Naive thymus-derived CD8-positive, alpha-beta T cell (primary cell): Measurements from ENCODE around the gene C9orf50. TPM values are rescaled to one million over a fixed set of nuclear protein-coding genes. Genes with fewer than 3 reads are reported as not detected.
A peak's percentile ranks its signal among the peaks of the same experiment; 100 is the strongest.
"Not testable (repeated sequence)": the region's sequence is repeated elsewhere in the genome, so short reads cannot be mapped to it uniquely, and the experiment has no call there.

ENCODE experiments used
- ATAC-seq, 2 donors: fragments of 150-1000 bp; cut with Tn5 transposase in 1 of 2; sonication (Bioruptor Pico), chemical (Tn5 transposase) in 1 of 2; 1 replicate in 1 of 2; 2 replicates in 1 of 2; pipeline ENCODE4 v1.10.0; 2021; ENCODE audit warnings: mild to moderate bottlenecking in 2 of 2, moderate library complexity in 2 of 2
- POLR2A ChIA-PET: fragments of 350-600 bp; sonication (Branson Sonifier 250); formaldehyde crosslinking; loops from one replicate; lab custom pipeline; 2021; ENCODE audit warnings: antibody characterized with exemption; lab: Charles Lee
- DNase-seq, 10 donors: peaks; one replicate each; pipeline versions ENCODE4 v3.0.0 to v3.0.0-alpha.2; 2020 to 2022
- H3K27ac Mint-ChIP-seq, 10 donors: one replicate each; pipeline ENCODE4 v1.8.0; 2020 to 2022; ENCODE audit warnings: mild to moderate bottlenecking in 10 of 10, mixed read lengths in 10 of 10, moderate library complexity in 4 of 10, inconsistent platforms in 1 of 10
- H3K27me3 Mint-ChIP-seq, 5 donors: one replicate each; pipeline ENCODE4 v1.8.0; 2021 to 2022; ENCODE audit warnings: mixed read lengths in 5 of 5
- H3K36me3 Mint-ChIP-seq, 3 donors: one replicate each; pipeline ENCODE4 v1.8.0; 2020 to 2022; ENCODE audit warnings: mixed read lengths in 3 of 3, mild to moderate bottlenecking in 2 of 3, inconsistent platforms in 1 of 3
- H3K4me1 Mint-ChIP-seq, 4 donors: one replicate each; pipeline ENCODE4 v1.8.0; 2021 to 2022; ENCODE audit warnings: mixed read lengths in 4 of 4
- H3K4me3 Mint-ChIP-seq, 10 donors: one replicate each; pipeline ENCODE4 v1.8.0; 2020 to 2022; ENCODE audit warnings: mild to moderate bottlenecking in 10 of 10, mixed read lengths in 10 of 10, moderate library complexity in 6 of 10, inconsistent platforms in 1 of 10
- H3K9me3 Mint-ChIP-seq, 9 donors: one replicate each; pipeline ENCODE4 v1.8.0; 2020 to 2022; ENCODE audit warnings: mixed read lengths in 9 of 9, mild to moderate bottlenecking in 3 of 9, inconsistent platforms in 1 of 9, moderate library complexity in 1 of 9
- polyA plus RNA-seq, 3 donors: library from polyadenylated mRNA; unstranded; fragments of 300-500 nt; fragmentation: Illumina TruSeq; gene quantifications; one replicate each; pipeline ENCODE4 v1.2.3, GENCODE V29; 2021
- total RNA-seq, 8 experiments: library from RNA in 2 of 8; stranded (reverse) in 2 of 8; gene quantifications; one replicate each; pipeline ENCODE4 v1.2.3 and lab custom pipeline; 2021 to 2026

The C9orf50 gene
- total and polyA plus RNA-seq, 5 experiments from 2014 or later = not detected

DNA sequence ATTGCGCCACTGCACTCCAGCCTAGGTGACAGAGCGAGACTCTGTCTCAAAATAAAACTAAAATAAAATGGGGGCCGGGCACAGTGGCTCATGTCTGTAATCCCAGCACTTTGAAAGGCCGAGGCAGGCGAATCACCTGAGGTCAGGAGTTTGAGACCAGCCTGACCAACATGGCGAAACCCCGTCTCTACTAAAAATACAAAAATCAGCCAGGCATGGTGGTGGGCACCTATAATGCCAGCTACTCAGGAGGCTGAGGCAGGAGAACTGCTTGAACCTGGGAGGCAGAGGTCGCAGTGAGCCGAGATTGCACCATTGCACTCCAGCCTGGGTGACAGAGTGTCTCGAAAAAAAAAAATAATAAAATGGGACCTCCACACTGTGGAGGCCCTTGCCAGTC is 15.4 kb upstream of the C9orf50 start:
- not testable (repeated sequence) for H3K27ac Mint-ChIP-seq, ATAC-seq, H3K4me3 Mint-ChIP-seq, H3K9me3 Mint-ChIP-seq, H3K27me3 Mint-ChIP-seq, DNase-seq
- H3K4me1 Mint-ChIP-seq = peaks cover 21 to 35% (median 28%) of the 10 kb centered on the region in 4 donors
- POLR2A ChIA-PET = interaction anchor here (0.7 to 7.1 kb wide), 2 partner anchors 9 to 716 kb away, joined by 3 to 51 read pairs; partner anchors contain the start of gene NTMT1
- peaks cover 0 to 52% (median 5%) of the 10 kb centered on the region in 3 donors for H3K36me3 Mint-ChIP-seq

DNA sequence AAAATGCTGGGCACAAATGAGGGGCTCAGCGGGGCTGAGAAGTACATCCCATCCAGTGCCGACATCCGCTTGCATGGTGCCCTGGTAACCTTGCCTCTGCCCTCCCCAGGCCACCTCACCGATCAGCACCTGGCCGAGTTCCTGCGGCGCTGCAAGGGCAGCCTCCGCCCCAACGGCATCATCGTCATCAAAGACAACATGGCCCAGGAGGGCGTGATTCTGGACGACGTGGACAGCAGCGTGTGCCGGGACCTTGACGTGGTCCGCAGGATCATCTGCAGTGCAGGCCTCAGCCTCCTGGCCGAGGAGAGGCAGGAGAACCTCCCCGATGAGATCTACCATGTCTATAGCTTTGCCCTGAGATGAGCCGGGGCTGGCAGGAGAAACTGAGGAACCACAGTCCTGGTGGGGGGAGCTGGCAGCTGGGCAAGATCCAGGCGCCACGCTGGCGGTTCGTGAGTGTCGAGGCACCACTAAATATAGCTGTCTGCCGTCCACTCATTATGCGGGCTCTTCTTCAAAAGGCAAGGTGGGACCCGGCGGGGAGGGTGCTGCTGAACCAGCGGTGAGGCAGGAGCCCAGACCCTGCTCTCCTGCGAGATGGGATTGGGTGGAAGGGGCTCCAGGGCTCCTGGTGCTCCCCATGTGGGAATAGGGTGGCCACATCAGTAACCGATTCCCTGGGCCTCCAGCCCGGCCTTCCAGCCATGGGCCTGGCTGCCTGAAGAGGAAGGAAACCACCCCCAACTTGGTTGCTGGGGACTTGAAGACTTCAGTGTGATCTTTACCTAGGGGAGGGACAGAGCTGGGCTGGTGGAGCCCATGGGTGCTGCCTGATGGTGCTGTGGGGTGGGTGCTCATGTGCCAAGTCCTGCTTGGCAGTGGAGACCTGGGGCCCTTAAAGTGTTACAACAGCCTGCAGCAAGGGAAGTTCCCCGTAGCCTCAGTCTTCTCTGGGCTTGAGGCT is 14.5 kb upstream of the C9orf50 start:
- Mint-ChIP-seq H3K36me3 (peaks cover 0 to 52% (median 5%) of the 10 kb centered on the region in 3 donors), H3K27ac (peak overlapping the region in 4 of 10 donors; percentile 13 to 62 (median 38)), H3K4me1 (peaks cover 23 to 36% (median 30%) of the 10 kb centered on the region in 4 donors), H3K4me3 (no peak overlapping the region), H3K9me3 (no peaks in the 10 kb centered on the region), H3K27me3 (no peaks in the 10 kb centered on the region)
- DNase-seq = no peak
- no peak for ATAC-seq
- POLR2A ChIA-PET = interaction anchor here (7.1 kb wide), 1 partner anchor 8 kb away, joined by 51 read pairs; the partner anchor contains the start of gene NTMT1

DNA sequence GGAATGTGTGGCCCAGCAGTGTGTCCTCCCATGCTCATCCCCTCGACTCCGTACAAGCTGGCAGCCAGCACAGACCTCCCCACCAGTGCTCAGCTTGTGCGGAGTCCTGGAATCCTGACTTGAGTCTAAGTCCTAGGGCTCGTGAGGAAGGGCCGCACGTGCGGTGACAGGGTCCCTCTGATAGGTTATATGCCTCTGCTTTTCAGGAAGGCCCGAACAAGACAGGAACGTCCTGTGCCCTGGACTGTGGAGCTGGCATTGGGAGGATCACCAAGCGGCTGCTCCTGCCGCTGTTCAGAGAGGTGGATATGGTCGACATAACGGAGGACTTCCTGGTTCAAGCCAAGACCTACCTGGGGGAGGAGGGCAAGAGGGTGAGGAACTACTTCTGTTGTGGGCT is 12.9 kb upstream of the C9orf50 start:
- POLR2A ChIA-PET = no interaction called here
- Mint-ChIP-seq H3K4me3 (no peak overlapping the region), H3K27me3 (no peaks in the 10 kb centered on the region), H3K4me1 (peaks cover 28 to 47% (median 37%) of the 10 kb centered on the region in 4 donors), H3K36me3 (peaks cover 0 to 54% (median 5%) of the 10 kb centered on the region in 3 donors), H3K9me3 (no peaks in the 10 kb centered on the region), H3K27ac (peak overlapping the region in 3 of 10 donors; percentile 31 to 65 (median 51))
- no peak for ATAC-seq
- no peak for DNase-seq

DNA sequence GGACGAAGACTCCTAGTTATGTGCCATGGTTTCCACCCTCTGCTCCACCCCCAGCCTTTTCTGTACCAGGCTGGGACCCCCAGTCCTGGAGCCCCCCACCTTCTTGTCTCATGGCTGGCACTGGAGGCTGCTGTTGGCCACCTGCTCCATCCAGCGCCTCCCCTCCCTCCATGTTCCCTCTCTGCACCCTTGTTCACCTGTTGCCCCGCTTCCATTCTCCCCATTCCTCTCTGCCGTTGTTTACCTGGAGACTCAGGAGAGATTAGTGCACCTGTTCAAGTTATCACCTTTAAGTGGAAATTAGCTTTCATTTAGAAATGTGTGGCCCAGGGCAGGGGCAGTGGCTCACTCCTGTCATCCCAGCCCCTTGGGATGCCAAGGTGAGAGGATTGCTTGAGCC is 12.3 kb upstream of the C9orf50 start:
- peaks cover 28 to 50% (median 40%) of the 10 kb centered on the region in 4 donors for H3K4me1 Mint-ChIP-seq
- H3K36me3 Mint-ChIP-seq = peaks cover 0 to 51% (median 5%) of the 10 kb centered on the region in 3 donors
- no peaks in the 10 kb centered on the region for H3K27me3 Mint-ChIP-seq
- POLR2A ChIA-PET = no interaction called here
- ATAC-seq (no peak), DNase-seq (no peak)
- no peak overlapping the region for H3K4me3 Mint-ChIP-seq
- no peaks in the 10 kb centered on the region for H3K9me3 Mint-ChIP-seq
- H3K27ac Mint-ChIP-seq = peak overlapping the region in 3 of 10 donors; percentile 16 to 34 (median 25)

DNA sequence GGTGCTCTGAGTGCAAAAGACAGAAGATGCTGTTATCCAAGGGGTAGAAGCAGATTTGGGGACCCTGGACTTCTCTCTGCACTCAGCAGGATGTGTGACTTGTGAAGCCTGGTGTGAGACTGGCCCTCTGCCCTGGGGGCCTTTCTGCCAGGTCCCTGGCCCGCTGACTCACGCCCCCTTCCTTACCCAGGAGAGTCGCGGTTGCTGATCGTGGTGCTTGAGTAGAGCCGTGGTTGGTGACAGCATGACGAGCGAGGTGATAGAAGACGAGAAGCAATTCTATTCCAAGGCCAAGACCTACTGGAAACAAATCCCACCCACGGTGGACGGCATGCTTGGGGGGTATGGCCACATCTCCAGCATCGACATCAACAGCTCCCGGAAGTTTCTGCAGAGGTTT is 11.6 kb upstream of the C9orf50 start:
- Mint-ChIP-seq H3K4me1 (peaks cover 29 to 56% (median 43%) of the 10 kb centered on the region in 4 donors), H3K9me3 (no peaks in the 10 kb centered on the region), H3K27me3 (no peaks in the 10 kb centered on the region), H3K4me3 (no peak overlapping the region), H3K36me3 (peaks cover 0 to 46% (median 4%) of the 10 kb centered on the region in 3 donors), H3K27ac (peak overlapping the region in 4 of 10 donors; percentile 25 to 88 (median 54))
- POLR2A ChIA-PET = no interaction called here
- DNase-seq = no peak
- no peak for ATAC-seq

DNA sequence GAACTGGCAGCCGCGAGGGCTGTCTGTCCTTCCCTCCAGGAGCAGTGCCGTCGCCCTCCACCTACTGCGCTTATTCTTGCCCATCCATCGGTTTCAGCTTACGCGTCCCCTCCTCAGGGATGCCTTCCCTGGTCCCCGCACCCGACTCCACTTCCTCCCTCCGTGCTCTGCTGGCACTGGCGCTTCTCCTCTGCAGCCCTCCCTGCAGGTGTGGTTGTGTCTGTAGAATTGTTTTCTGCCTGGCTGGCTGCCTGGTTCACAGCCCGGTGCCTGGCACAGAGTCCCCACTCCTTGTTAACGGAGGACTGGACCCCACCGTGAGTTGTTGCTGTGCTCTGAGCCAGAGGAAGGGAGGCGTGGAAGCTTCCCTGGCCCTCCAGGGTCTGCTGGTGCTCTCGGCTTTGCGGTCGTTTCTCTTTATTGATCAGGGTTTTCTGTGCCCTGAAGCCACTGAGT is 10.8 kb upstream of the C9orf50 start:
- no peak for ATAC-seq
- Mint-ChIP-seq H3K4me3 (peak overlapping the region in 2 of 10 donors; percentile 34 to 61), H3K27ac (peak overlapping the region in 7 of 10 donors; percentile 10 to 92 (median 66)), H3K4me1 (peaks cover 33 to 64% (median 49%) of the 10 kb centered on the region in 4 donors), H3K9me3 (no peaks in the 10 kb centered on the region), H3K27me3 (no peaks in the 10 kb centered on the region), H3K36me3 (peaks cover 0 to 46% (median 4%) of the 10 kb centered on the region in 3 donors)
- no peak for DNase-seq
- POLR2A ChIA-PET = no interaction called here

DNA sequence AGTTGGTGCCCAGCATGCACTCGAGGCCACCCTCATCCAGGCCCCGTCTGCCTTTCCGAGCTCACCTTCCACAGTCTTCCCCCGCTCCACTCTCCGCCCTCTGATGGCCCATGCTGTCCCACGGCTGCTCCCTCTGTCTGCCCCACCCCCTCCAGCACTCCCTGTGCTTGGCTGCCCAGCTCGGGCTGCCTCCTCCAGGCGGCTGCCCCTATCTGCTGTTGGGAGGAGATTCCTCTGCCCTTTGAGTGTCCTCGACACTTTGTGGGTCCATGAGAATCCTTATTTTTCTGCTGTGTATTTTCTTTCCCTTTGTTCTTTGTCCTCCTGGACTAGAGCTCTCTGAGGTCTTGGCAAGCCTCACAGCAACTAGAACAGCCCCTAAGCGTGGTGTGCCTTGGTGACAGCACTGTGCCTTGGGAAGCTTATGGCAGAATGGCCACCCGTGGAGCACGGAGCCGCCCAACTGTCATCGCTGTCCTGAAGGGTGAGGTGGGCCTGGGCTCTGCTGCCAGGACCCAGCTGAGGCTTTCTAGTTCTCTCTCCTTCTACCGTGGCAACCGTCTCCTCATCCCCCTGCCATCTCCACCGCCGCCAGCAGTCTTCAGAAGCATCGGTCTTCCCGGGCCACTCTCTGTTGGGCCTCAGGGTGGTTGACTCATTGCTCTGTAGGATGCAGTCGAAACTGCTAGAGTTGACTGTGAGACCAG is 10.2 kb upstream of the C9orf50 start:
- peaks cover 34 to 66% (median 53%) of the 10 kb centered on the region in 4 donors for H3K4me1 Mint-ChIP-seq
- no peaks in the 10 kb centered on the region for H3K9me3 Mint-ChIP-seq
- peak overlapping the region in 2 of 10 donors; percentile 3 to 79 for H3K4me3 Mint-ChIP-seq
- H3K36me3 Mint-ChIP-seq = peaks cover 0 to 44% (median 4%) of the 10 kb centered on the region in 3 donors
- peak overlapping the region in 7 of 10 donors; percentile 20 to 88 (median 65) for H3K27ac Mint-ChIP-seq
- POLR2A ChIA-PET = interaction anchor here (0.5 to 7.0 kb wide), 2 partner anchors 8 to 129 kb away, joined by 3 to 51 read pairs; partner anchors contain the start of gene ASB6
- H3K27me3 Mint-ChIP-seq = no peaks in the 10 kb centered on the region
- ATAC-seq (no peak), DNase-seq (no peak)

DNA sequence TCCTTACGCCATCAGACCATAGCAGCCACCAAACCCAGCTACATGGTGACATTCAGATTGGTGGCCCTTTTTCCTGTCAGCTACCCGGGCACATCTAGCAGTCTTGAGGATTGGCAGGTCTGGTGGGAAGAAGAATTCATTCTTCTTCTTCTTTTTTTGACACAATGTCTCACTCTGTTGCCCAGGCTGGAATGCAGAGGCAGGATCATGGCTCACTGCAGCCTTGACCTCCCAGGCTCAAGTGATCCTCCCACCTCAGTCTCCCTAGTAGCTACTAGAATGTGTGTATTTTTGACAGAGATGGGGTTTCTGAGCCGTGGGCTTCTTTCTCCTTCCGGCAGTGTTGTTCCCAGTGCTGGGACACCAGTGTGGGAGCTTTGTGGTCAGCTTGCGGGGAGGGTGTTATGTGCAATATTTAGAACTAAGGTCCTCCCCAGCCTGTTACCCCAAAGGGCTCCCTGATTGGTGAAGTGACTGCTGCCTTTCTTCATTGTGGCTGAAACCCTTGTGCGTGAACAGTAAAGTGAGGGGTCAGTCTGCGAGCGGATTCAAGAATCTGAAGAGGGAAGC is 8.4 kb upstream of the C9orf50 start:
- POLR2A ChIA-PET = interaction anchor here (7.0 kb wide), 1 partner anchor 10 kb away, joined by 51 read pairs; the partner anchor contains the start of gene ASB6
- DNase-seq (no peak), ATAC-seq (no peak)
- peak overlapping the region in 7 of 10 donors; percentile 8 to 82 (median 36) for H3K4me3 Mint-ChIP-seq
- peak overlapping the region in 8 of 10 donors; percentile 59 to 95 (median 79) for H3K27ac Mint-ChIP-seq
- H3K4me1 Mint-ChIP-seq = peaks cover 33 to 73% (median 64%) of the 10 kb centered on the region in 4 donors
- peaks cover 0 to 28% (median 0%) of the 10 kb centered on the region in 3 donors for H3K36me3 Mint-ChIP-seq
- H3K9me3 Mint-ChIP-seq = no peaks in the 10 kb centered on the region
- H3K27me3 Mint-ChIP-seq = no peaks in the 10 kb centered on the region

DNA sequence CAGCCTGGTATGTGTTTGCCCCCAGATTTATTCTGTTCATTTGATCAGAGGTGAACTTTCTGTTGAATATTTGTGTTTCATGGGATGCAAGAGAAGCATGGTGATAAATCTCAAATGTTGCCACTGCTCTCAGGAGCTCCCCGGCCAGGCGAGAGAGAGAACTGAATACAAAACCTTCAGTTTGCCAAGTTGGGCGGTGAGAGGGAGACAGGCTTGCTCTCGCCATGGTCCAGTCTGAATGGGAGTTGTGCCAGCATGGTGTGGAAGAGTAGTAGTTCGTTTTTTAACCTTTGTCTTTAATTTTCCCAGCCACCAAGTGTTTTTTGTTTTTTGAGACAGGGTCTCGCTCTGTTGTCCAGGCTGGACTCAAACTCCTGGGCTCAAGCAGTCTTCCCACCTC is 7.8 kb upstream of the C9orf50 start:
- Mint-ChIP-seq H3K36me3 (peaks cover 0 to 23% (median 0%) of the 10 kb centered on the region in 3 donors), H3K4me1 (peaks cover 39 to 77% (median 69%) of the 10 kb centered on the region in 4 donors), H3K27ac (peak overlapping the region in 9 of 10 donors; percentile 31 to 98 (median 85)), H3K27me3 (peaks cover 0 to 2% (median 0%) of the 10 kb centered on the region in 5 donors), H3K9me3 (no peaks in the 10 kb centered on the region), H3K4me3 (peak overlapping the region in 7 of 10 donors; percentile 15 to 82 (median 18))
- ATAC-seq (no peak), DNase-seq (no peak)
- POLR2A ChIA-PET = interaction anchor here (7.0 kb wide), 1 partner anchor 11 kb away, joined by 51 read pairs; the partner anchor contains the start of gene ASB6

DNA sequence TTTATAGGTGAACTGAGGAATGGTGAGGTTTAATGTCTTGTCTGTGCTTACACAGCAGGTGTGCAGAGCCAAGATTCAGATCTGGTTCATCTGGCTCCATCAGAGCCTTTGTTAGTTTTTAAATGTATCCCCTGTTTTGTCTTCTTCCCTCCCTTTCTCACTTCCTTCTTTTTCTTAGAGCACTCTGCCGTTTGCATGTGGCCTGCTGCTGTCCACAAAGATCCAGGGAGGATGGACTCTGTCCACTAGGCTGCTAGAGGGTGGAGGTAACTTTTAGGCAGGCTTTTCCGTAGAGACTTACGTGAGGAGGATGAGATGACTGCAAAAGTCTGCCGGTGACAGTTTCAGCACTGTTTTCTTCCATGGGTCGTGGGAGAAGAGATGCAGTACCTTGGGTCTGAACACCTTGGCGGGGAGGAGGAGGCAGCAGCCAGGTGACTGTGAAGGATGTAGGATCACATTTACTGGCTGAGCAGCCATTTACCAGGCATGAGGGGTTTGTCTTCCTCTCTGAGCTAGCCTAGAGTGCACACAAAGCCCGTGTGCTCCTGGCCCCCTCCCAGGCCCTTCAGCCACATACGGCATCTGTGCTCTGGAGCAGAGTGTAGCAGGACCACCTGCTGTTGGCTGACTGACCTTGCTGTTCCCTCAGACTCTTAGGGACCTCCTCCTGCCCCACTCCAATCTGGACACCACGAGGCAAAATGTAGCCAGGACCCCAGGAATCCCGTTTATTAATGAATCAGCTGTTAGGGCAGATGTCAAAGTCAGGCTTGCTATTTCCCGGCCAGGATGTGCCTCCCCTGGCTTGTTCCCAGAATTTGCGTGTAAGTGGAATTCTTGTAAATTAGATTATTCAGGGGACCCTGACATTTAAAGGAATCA is 6.9 kb upstream of the C9orf50 start:
- no peak for DNase-seq
- ATAC-seq = no peak
- Mint-ChIP-seq H3K27ac (peak overlapping the region; percentile 85 to 98 (median 94)), H3K4me1 (peaks cover 40 to 79% (median 70%) of the 10 kb centered on the region in 4 donors), H3K36me3 (peaks cover 0 to 14% (median 0%) of the 10 kb centered on the region in 3 donors), H3K4me3 (peak overlapping the region; percentile 82 to 97 (median 90)), H3K9me3 (no peaks in the 10 kb centered on the region), H3K27me3 (peaks cover 0 to 11% (median 3%) of the 10 kb centered on the region in 5 donors)
- POLR2A ChIA-PET = interaction anchor here (2.5 to 7.0 kb wide), 2 partner anchors 12 to 450 kb away, joined by 10 to 51 read pairs; partner anchors contain the start of genes ASB6 and IER5L
